KG1 (cell line): Measurements from ENCODE around the gene ANKRD26.

Source experiments
- DNase-seq: peaks from one replicate; lab custom pipeline; 2025; lab: John Stamatoyannopoulos, UW

Gene ANKRD26

DNA sequence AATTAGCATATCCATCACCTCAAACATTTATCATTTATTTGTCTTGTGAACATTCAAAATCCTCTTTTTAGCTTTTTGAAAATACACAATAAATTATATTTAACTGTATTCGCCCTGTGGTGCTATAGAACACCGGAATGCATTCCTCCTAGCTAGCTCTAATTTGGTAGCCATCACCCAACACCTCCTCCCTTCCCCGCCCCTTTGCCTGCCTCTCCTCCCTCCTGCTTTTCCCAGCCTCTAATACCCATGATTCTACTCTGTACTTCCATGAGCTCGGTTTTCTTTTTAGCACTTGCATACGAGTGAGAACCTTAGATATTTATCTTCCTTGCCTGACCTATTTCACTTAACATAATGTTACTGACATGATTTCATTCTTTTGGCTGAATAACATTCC lies 80.1 kb downstream of the ANKRD26 start:
- DNase-seq: no peak

DNA sequence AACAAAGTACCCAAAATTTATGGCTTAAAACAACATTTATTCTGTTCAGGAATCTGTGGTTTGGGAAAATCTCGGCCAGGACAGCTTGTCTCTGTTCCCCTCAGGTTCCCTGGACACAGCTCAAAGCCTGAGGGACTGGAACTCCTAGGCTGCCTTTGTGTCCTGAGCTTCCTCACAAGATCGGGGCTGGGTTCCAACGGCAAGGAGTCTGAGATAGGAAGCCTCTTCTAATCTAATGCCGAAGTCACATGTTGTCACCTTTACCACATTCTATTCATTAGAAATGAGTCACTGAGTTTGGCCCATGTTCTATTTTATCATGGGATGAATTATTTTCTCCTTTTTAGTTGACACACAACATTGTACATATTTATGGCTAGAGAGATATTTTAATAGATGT lies 80.5 kb downstream of the ANKRD26 start:
- DNase-seq: no peak

DNA sequence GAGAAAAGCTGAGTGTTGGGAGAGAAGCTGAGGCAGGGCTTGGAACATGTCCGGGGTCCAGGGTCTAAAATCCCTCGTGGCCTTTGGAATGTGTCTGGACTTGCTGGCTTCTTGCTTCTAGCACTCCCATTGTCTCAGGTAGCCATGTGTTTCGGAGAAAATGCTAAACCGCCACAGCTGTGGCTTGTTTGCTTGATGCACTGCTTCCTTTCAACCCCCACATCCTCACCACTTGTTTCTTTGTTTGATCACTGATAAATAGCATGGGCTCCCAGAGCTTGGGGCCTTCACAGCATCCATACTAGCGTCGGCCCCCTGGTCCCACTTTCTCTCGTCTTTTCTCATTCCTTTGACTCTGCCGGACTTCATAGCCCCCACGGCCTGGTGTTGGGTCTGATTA lies 102.7 kb downstream of the ANKRD26 start:
- no peak for DNase-seq

DNA sequence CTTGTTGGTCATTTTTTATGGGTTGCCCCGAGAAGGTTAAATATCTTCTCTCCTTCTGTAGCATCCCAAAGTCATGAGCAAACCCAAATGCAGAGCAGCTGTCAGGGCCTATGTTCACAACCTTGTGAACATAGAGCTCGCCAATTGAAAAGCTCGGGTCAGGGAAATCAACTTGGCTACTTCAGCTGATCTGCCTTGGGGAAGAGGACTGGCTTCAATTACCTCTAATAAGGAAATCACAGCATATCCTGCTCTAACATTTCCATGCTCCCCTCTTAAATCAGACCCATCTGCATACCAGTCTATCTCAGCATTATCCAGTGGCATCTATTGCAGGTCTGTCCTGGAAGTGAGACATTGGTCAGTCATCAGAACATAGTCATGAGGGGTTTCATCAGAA lies 105.6 kb downstream of the ANKRD26 start:
- DNase-seq: no peak

DNA sequence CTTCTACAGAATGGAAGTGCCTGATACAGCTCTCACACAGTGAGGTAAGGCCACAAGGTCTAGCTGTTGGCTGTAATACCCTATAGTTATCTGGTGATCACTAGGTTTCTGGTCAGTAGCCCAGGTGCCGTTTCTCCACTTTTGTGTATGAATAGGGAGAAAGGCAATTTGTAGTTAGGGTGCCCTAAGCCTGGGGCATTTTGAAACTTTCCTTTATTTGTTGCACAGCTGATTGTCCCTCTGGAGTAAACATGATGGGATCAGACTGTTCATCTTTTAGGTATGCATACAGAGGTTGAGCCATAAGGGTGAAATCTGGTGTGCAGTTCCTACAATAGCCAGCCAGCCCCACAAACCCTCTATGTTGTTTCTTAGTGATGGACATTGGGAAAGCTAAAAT lies 112.4 kb downstream of the ANKRD26 start:
- DNase-seq: no peak

DNA sequence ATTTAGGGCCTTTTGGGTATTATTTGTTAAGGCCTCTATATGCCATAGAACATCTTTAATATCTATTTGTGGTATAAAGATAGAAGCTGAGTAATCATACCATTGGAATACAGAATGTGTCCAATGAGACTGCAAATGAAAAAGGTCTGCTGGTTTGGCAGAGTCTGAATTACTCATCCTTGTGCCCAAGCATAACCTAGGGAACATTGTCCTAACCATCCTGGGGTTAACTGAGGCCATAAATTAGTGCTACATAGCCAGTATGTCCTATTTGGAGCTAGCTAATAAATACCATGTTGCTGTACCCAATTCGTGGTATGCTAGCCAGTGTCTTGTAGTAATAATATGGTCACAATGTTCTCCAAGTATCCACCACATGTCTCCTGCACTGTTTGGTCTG lies 117.1 kb downstream of the ANKRD26 start:
- DNase-seq: no peak

DNA sequence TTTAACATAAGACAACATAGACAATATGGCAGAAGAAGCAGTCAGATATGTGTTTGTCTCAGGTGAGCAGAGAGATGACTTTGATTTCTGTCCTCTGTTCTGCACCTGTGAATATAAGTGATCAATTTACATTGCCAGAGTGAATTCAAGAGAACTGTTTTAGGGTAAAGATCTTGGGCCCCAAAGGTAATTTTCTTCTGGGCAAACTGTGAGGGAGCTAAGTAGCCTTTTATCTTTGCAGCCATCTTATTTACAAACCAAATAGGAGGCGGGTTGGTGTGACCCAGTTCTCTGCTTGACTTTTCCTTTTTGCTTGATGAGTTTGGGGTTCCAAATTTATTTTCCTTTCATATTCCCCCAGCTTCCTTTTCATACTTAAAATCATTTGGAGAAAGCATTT lies 118.2 kb downstream of the ANKRD26 start:
- no peak for DNase-seq

DNA sequence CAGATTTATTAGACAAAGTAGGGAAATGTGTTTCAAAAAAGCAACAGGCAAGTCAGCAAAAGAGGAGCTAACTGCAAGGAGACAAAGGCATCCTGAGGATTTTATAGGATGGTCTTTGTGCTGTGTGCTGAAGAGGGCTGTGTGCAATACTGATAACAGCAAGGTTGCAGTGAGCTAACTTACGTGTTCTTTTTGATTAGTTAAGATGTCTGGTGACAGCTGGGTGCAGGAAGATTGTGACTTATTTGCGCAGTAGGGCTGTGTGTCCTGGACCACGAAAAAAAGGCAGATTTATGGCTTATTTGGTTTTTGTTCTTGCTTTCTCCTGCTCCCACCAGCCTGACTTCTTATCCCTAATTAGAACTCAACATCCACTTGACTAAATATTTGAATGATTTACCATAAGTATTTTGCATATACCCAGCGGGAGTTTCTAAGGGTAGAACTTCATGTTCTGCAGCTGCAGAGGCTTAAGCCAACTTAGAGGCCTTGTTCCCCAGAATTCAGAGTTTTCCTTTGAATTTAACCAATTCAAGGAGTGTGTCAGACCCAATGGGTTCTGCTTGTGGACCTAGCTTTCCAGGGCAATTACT lies 119.0 kb downstream of the ANKRD26 start:
- no peak for DNase-seq

DNA sequence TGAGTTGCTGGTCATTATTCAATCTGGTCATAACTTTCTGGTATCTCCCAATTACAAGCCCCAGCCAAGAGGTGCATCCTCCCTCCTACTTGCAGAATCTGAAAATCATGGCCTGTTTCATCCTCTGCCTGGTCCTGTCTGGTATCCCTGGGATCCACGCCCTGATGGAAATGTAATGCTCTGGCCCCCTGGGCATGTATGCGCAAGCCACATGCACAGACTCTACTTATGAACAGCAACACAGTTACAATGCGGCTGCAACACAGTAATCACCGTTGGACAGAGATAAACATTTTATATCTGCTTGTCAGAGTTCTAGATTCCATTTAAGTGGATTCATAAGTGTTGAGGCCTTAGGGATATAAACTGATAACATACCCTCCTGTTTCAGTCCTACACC lies 121.8 kb downstream of the ANKRD26 start:
- DNase-seq: no peak

DNA sequence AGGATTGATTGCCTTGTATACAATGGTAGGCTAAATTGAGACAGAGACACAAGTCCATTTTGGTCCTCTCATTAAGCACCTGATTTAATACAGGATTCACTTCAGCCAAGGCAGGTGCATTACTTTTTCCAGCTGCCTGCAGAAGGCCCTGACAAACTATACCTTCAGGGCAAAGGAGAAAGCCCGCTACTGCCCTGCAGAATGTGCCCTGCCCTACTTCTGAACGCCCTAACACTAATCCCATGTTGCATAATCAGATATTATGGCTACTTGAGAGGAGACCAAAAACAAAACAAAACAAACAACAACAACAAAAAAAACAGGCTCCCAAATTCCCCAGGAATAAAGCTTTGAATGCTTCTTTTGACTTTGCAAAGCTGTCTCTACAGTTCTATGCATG lies 122.7 kb downstream of the ANKRD26 start:
- DNase-seq: no peak

DNA sequence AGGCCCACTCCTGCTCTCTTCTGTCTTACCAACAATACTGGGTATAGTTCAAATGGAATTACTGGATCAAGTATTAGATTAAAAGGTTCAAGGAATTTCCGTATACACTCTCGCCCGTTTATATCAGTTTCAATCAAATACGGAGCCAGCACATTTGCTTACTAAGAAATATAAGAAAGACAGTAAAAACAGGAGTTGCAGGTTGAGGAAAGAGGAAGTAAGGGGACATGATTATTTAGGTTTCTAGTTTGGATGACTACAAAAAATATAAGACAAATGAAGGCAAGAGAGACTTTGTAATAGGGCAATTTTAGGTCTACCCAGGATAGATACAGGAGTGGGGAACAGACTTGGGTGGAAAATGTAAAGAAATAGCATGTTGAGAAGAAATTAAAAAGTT lies 129.6 kb downstream of the ANKRD26 start:
- DNase-seq: no peak

DNA sequence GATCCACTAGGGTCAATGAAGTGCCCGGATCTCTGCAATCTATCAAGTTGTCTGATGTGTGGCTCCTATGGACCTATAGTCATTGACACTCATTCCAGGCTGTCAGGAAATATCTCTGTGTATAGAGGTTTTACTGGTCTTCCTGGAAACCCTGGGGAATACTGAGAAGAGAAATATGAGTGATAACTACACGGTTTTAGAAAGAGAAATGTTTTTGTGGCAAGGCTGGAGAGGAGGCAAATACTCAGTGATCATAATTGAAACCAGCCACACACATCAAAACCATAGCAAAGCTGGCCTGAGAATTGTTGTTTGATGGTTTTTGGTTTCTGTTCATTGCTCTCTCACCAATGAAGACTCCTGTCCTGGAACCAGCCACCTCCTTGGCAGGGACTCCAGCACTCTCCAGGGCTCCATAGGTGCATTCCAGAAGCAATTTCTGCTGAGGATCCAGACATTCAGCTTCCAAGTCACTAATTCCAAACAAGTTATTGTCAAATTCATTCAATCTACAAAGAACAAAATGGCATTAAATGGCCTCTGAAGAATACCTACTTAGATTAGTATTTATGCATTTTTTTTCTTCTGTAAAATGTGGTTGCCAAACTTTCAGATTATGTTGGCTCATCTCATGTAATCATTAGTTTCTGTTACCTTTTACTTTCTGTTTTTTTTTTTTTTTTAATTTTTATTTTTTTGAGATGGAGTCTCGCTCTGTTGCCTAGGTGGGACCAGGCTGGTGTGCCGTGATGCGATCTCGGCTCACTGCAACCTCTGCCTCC lies 131.0 kb downstream of the ANKRD26 start:
- no peak for DNase-seq

DNA sequence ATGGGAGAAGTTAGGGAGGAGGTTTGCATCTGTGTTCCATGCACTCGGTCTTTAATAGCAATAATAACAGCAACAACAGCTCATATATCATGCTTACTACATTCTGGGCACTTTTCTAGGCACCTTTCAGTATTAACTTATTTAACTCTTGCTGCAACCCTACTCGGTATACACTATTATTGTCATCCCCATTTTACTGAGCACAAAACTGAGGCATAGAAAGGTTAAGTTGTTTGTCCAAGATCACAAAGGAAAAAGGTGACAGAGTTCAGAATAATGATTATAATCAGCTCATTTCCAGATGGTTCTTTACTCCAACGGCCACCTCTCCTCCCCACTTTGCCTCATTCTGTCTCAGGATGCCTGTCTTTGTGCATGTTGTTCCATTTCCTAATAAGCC lies 137.5 kb downstream of the ANKRD26 start:
- DNase-seq: no peak

DNA sequence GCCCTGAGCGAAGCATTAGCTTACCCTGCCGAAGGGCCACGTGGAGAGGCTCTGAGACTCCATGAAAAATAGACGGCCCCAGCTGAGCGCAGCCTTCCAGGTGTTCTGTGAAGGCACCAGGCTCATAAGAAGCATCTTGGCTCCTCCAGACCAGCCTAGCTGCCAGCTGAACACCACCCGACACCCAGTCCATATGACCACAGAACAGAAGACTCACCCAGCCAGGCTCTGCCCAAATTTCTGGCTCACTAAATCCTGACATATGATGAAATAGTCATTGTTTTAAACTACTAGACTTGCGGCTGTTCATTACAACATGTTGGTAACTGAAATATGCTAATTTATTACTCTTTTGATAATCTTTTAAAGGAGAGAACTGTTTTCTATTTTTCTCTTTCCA lies 140.0 kb downstream of the ANKRD26 start:
- DNase-seq: no peak

DNA sequence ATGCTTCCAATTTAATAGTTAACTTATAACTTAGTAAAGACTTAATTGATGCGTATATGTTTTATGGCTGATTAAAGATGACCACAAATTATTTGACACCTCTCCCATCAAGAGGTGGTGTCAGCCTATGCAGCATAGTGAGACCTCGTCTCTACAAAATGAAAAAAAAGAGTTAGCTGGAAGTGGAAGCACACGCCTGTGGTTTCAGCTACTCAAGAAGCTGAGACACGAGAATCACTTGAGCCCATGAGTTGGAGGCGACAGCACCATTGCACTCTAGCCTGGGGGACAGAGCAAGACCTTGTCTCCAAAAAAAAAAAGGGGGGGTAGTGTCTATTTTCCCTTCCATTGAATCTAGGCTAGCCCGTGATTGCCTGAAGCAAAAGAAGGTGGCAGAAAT lies 140.5 kb downstream of the ANKRD26 start:
- no peak for DNase-seq
